ENCODE results near the gene EEF2KMT. TPM values are rescaled to one million over a fixed set of nuclear protein-coding genes. Genes with fewer than 3 reads are reported as not detected.
"Not testable (repeated sequence)": the region's sequence is repeated elsewhere in the genome, so short reads cannot be mapped to it uniquely, and the experiment has no call there.

Gene EEF2KMT, protein sequence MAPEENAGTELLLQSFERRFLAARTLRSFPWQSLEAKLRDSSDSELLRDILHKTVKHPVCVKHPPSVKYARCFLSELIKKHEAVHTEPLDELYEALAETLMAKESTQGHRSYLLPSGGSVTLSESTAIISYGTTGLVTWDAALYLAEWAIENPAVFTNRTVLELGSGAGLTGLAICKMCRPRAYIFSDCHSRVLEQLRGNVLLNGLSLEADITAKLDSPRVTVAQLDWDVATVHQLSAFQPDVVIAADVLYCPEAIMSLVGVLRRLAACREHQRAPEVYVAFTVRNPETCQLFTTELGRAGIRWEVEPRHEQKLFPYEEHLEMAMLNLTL
- total RNA-seq (2014; rRNA removed; shearing (Covaris generic)), result 18.8 and 19.1 TPM in 2 replicates

DNA sequence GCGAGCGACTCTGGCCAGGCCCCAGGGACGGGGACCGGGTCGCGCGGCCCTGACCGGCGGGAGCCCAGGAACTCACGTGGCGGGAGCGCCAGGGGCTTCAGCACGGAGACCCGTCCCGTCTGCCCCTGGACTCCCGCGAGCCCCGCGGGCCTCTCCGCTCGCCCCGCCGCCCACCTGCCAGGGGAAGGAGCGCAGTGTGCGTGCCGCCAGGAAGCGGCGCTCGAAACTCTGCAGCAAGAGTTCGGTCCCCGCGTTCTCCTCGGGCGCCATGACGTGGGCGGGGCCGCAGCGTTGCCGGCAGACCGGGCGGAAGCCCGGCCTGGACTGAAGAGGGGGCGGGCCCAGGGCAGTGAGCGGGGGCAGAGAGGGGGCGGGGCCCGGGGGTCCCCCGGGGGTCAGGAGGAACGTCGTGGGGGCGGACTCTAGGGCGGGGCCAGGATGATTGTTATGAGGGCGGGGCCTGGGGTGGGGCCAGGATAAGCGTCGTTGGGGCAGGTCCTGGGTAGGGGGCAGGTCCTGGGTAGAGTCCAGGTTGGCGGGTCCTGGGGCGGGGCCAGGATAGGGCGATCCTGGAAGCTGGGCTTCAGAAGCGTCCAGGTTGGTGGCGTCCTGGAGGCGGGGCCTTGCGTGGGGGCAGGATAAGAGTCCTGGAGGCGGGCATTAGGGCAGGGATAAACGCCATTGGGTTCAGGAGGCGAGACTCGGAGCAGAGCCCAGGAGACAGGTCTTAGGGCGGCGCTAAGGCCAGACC is at the start of gene EEF2KMT:
Gene EEF2KMT (minus strand): TSS at position 326 of the 751 bp plus-strand sequence. CDS start 56 bp downstream, at position 270.
- DNase-seq (ENCODE audit: low spot score), result peak; percentile 100

DNA sequence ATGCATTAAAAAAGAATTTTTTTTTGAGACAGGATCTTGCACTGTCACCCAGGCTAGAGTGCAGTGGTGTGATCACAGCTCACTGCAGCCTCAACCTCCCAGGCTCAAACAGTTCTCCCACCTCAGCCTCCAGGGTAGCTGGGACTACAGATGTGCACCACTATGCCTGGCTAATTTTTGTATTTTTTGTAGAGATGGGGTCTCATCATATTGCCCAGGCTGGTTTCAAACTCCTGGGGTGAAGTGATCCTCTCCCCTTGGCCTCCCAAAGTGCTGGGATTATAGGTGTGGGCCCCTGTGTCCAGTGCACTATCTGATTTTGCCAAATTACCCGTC is 47.0 kb upstream of the EEF2KMT start:
- DNase-seq (ENCODE audit: low spot score); in situ Hi-C loops (cut with HindIII; ENCODE audit: low sequenced_read_pairs): not testable (repeated sequence)

More for the DNA sequence above, at the start of gene EEF2KMT:
- in situ Hi-C loops (cut with HindIII; ENCODE audit: low sequenced_read_pairs), result not testable (repeated sequence)

DNA sequence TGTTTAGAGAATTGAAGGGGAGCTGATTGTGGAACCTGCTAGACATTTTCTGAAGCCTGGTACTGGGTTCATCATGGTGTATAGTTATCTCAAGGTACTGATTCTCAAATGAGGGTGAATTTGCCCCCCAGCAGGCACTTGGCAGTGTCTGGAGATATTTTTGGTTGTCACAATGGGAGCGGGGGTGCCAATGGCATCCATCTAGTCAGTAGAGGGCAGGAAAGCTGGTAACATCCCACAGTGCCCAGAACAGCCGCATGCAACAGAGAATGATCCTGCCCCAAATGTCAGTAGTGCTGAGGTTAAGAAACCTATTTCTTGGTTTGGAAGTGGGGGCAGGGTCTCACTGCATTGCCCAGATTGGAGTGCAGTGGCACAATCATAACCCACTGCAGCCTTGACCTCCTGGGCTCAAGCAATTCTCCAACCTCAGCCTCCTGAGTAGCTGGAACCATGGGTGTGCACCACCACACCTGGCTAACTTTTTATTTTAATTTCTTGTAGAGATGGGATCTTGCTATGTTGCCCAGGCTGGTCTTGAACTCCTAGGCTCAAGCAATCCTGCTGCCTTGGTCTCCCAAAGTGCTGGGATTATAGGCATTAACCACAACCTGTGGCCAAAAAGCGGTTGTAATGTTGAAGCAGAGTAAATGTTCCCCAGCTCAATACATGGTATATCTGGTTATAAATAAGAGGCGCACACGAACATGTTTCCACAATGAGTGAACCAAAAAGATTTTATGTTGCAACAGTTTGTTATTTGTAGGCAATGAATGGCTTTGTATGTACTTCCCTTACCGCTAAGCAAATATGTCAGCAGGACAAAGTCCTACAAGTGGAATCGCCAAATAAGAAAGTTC is 46.4 kb upstream of the EEF2KMT start:
- in situ Hi-C loops (cut with HindIII; ENCODE audit: low sequenced_read_pairs), result no loop called here
- DNase-seq (ENCODE audit: low spot score), result no peak

DNA sequence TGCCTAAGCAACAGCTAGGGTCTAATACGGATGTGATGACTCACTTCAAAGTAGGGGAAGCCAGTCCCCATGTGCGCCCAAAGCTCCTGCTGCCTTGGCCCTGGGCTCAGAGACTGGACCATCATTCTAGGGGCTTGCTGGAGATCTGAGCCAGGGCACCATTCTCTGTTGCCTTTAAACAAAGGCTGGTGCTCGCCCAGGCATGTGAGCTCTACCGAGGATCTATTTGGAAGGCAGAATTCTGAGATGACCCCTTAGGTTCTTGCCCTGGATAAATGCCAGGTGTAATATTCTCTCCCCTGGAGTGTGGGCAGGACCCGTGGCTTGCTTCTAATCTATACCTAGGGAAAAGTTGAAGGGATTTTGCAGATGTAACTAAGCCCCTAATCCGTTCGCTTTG is 42.6 kb upstream of the EEF2KMT start:
- in situ Hi-C loops (cut with HindIII; ENCODE audit: low sequenced_read_pairs), result not testable (repeated sequence)

DNA sequence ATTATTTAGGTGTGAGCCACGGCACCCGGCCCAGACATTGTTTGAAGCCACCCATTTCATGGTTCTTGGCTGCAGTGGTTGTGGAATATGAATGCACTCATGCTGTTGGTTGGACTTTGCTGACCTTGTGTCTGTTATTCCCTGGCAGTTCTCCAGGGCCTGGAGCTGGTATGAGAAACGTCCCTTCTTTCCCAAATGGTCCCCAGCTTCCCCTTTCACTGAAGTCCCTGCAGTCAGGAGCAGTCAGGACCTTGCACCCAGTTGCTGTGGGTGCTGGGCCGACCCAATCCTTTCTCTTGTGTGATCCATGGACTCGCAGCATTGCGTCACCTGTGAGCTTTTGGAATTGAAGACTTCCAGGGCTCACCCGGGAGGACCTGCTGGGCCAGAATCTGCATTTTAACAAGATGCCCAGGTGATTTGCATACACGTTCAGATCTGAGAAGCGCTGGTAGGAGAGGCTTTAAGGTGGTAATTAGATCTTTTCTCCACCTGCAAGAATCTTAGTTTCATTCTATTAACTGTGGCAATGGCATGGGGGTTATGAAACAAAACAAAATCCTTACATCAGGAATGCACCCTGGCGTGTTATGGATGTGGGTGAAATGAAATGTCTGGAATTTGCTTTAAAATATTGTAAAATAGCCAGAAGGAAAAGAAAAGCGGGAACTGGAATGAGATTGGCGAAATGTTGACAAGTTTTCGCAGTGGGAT is 37.3 kb upstream of the EEF2KMT start:
- DNase-seq (ENCODE audit: low spot score); in situ Hi-C loops (cut with HindIII; ENCODE audit: low sequenced_read_pairs): not testable (repeated sequence)

More for the DNA sequence above, 42.6 kb upstream of the EEF2KMT start:
- DNase-seq (ENCODE audit: low spot score), result not testable (repeated sequence)

DNA sequence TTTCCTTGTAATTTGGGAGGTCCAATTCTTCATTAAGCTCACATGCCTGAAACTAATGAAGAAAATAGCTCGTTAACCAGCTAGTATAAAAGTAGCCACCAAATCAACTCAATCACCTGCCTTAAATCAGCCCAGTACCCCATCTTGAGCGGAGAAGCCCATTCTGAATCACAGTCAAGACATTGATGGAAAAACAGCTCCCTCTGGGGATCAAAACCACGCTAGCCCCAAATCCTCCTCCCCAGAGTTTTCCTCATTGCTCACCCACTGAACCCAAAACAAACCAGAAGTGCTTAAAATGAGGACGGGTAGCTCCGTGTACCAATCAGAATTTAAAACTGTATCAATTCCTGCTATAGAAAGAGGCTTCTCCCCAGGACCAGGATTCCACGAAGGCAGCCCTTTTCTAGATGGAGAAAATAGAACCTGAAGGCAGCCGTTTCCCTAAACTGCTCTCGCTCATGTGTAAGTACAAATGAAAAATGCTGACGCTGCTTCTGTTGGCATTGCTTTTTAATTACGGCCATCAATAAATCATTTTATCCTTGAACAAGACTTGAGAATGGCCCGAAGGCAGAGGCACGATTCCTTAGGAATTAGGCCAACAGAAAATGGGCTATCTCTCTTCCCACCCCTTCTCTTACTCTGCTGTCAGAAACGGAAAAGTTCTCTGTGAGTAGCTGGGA is 35.5 kb upstream of the EEF2KMT start:
- DNase-seq (ENCODE audit: low spot score); in situ Hi-C loops (cut with HindIII; ENCODE audit: low sequenced_read_pairs): not testable (repeated sequence)

DNA sequence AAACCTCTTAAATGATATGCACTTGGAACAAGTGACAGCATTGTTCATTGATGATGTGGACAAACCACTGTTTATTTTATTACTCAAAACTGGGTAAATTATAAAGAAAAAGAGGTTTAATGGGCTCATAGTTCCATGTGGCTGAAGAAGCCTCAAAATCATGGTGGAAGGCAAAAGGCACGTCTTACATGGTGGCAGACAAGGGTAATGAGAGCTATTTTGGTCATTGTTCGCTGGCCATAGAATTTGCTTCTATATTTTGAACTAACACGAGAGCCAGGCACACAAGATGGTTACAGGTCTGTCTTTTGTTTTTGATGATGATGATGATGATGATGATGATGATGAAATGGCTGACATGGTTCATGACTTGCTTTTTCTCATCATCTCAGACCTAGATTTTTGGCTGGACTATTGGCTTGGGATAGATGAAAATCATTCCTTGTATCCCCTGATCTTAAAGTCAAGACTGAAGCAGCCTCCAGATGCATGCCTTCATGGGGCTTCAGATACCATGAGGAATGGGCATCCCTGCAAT is 33.9 kb upstream of the EEF2KMT start:
- in situ Hi-C loops (cut with HindIII; ENCODE audit: low sequenced_read_pairs); DNase-seq (ENCODE audit: low spot score): not testable (repeated sequence)

DNA sequence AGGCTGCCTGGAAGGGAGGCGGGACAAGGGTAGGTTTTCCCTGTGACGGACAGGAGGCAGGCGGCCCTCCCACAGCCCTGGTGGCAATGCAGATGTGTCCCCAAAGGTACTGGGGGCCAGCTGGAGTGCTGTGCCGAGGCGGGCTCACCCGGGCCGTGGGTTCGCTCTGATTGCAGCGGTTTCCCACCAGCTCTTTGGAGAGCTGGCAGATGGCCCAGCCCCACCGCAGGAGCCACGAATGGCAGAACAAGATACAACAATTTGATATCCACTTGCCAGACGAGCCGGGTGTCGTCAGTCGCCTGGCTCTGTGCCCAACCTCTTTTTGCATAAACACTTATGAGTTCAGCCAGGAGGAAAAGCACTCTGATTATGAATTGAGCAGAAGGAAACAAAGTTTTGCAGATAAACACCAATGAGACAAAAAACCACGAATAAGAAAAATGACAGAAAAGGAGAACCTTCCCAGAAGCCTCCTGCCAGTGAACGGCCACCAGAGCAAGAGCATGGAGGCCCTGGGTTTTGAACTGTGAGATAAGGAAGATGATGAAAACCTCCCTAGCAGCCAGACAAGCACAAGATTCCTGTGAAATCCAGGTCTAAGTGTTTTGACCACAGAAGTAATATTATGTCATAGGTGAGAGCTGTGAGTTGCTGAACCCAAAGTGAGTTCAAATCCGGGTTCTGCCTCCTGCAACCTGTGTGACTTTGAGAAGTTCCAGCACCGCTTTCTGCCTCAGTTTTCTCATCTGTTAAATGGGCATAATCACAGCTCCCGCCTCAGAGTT is 19.9 kb upstream of the EEF2KMT start:
- DNase-seq (ENCODE audit: low spot score); in situ Hi-C loops (cut with HindIII; ENCODE audit: low sequenced_read_pairs): not testable (repeated sequence)

DNA sequence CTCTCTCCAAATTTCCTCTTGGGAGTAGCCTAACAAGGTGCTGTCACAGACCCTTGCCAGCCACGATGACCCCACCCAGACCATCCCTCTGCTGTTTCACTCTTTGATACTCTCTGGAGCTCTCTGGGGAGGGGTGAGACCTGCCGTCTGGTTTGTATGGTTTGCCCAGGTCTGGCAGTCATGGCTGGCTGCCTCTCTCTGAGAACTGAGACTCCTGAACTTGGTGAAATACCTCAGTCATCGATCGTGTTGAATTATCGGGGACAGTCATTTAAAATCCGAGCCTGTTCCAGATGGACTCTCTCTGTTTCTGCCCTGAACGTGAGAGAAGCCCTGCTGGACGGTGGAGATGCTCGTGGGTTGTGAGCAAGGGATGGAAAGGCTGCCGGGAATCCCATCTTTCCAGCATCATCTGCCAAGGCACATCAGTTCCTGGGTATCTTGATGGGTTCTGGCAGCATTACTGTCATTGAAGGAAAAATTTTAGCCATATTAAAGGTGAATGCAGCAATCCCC is 19.2 kb upstream of the EEF2KMT start:
- in situ Hi-C loops (cut with HindIII; ENCODE audit: low sequenced_read_pairs); DNase-seq (ENCODE audit: low spot score): not testable (repeated sequence)

DNA sequence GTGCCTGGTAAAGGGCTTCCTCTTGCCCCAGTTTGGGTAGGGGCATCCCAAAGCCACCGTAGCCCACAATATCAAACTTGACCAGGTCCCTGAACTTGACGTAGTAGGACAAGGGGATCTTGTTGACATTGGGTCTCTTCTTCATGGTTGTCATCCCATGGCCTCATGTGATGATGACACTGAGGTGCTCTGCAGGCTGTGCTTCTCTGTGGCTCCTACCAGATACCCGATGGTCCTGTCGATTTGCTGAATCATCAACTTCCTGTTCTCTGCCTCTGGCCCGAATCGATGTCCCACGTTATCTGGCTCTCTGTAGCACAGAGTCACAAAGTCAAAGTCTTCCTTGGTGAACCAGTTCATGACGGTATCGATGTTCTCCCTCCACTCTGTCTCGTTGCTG is 13.3 kb upstream of the EEF2KMT start:
- in situ Hi-C loops (cut with HindIII; ENCODE audit: low sequenced_read_pairs); DNase-seq (ENCODE audit: low spot score): not testable (repeated sequence)

DNA sequence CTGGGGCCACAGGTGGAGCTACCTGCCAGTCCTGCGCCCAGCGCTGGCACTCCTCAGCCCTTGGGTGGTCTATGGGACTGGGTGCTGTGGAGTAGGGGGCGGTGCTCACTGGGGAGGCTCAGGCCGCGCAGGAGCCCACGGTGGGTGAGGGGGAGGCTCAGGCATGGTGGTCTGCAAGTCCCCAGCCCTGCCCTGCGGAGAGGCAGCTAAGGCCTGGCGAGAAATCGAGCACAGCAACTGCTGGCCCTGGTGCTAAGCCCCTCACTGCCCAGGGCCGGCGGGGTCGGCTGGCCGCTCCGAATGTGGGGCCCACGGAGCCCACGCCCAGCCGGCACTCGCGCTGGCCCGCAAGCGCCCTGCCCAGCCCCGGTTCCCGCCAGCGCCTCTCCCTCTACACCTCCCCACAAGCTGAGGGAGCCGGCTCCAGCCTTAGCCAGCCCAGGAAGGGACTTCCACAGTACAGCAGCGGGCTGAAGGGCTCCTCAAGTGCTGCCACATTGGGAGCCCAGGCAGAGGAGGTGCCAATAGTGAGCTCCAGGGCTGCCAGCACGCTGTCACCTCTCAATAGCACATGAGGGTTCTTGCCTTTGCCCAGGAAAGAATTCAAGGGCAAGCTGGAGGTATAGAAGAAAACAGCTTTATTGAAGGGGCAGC is 11.0 kb upstream of the EEF2KMT start:
- in situ Hi-C loops (cut with HindIII; ENCODE audit: low sequenced_read_pairs), result no loop called here
- DNase-seq (ENCODE audit: low spot score), result no peak

DNA sequence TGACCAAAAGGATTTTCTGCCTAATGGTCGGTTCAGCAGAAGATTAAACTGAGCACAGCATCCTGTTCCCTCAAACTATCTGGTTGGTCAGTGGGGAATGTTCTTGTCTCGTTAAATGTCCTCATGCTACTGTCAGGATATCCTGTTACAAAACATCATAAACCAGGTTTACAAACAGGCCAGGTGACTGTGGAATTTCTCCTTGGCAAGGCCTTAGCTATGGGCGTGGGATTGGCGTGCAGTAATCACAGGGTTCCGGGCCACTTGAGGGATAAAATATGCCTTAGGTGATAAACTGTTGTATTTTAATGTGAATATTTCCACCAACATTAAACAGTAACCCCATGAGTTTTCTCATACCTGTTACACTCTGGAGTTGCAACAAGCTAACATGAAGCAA is 7.4 kb upstream of the EEF2KMT start:
- in situ Hi-C loops (cut with HindIII; ENCODE audit: low sequenced_read_pairs); DNase-seq (ENCODE audit: low spot score): not testable (repeated sequence)

DNA sequence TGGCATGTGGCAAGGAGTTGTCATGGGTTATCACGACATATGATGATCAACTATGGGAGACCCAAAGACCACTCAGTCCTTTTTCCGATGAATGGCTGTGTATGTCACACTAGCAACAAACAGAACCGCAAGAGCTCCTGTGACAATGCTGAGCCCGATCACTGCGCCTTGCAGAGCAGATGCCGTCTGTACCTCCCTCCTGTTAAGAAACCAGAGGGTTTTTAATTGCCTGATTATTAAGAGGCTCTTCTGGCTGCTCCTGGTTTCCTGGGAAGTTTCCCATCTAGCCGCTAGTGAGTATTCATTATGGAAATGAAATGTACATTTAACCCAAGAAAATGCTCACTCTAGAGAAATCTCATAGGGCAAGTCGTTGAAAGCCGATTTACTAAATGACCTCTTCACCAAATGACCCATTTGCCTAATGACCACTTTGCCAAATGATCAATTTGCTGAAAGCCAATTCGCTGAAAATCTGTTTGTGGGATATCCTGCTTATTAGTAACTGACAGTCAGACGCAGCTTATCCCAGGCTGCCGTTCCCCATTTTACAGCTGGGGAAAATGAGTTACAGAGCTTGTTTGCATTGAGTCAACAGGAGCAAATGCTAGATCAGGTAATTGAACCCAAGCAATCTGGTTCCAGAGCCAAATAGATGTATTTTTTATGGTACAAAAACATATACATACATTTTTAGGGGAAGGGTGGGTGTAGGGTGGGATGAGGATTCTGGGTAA is 5.9 kb upstream of the EEF2KMT start:
- DNase-seq (ENCODE audit: low spot score); in situ Hi-C loops (cut with HindIII; ENCODE audit: low sequenced_read_pairs): not testable (repeated sequence)

DNA sequence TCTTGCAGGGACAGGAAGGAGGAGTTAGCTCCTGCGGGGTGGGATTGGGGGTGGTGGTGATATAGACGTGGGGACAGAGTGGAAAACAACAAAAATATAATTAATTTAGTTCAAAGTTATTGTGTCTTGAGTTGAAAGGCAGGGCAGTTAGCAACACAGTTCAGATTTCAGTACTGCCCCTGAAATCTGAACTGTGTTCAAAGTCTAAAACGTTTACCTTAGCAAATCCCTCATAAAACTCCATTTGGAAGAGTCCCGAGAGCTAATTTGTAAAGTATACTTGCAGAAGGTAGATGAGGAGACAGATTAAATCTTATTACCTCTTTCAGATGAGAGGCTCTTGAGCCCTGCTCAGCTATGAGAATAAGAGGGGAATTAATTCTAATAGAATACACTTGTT is 1.6 kb upstream of the EEF2KMT start:
- DNase-seq (ENCODE audit: low spot score); in situ Hi-C loops (cut with HindIII; ENCODE audit: low sequenced_read_pairs): not testable (repeated sequence)

DNA sequence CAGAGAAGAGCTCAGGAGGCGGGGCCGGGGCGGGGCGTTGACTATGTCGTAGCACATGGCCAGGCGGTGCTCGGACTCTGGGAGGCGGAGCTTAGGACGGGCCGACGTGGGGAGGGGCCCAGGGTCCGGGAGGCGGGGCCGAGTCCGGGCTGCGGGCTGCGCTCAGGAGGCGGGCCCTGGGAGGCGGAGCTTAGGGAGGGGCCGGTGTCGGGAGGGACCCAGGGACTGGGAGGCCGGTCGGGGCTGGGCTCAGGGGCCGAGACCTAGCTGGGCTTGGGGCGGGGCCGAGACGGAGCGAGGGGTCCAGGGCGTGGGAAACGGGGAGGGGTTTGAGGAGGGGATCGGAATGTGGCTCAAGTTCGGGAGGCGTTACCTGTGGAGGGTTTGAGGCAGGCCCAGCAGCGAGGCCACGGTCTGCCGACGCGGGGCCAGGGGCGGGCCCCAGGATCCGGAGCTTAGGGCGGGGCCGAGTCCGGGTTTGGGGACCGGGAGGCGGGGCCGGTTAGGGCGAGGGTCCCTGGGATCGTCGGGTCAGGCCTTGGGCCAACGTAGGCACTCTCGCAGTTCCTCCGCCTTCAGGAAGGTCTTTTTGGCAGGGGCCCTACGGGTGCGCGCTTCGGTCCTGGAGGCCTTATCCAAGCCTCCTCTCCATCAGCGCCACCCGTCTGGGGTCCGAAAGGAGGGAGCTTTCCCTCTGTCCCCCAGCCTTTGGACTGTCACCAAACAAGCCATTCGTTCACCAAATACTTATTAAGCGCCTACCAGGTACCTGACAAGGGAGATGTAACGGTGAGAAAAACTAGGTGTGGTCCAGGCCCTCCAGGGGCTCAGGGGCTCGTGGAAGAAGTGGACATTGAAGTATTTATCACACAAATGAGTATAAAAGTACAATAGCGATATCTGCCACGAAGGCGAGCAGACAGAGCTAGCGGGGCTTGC is 895 bp upstream of the EEF2KMT start:
- DNase-seq (ENCODE audit: low spot score), result peak; percentile 66
- in situ Hi-C loops (cut with HindIII; ENCODE audit: low sequenced_read_pairs), result not testable (repeated sequence)
